HG02852 (cell line): ENCODE measurements around the gene TBC1D16.

Source experiments
- ATAC-seq: cut with Tn5 transposase; IDR thresholded peaks from one replicate; pipeline ENCODE4 v1.9.1; 2021; ENCODE audit warnings: mild to moderate bottlenecking, moderate library complexity; ENCODE audit not compliant: unreplicated experiment

Gene TBC1D16

GRCh38 chr17:79941088-79942010, 94.3 kb downstream of the TBC1D16 start:
- ATAC-seq = no peak

GRCh38 chr17:79940459-79941087, 95.1 kb downstream of the TBC1D16 start:
- ATAC-seq = no peak

DNA sequence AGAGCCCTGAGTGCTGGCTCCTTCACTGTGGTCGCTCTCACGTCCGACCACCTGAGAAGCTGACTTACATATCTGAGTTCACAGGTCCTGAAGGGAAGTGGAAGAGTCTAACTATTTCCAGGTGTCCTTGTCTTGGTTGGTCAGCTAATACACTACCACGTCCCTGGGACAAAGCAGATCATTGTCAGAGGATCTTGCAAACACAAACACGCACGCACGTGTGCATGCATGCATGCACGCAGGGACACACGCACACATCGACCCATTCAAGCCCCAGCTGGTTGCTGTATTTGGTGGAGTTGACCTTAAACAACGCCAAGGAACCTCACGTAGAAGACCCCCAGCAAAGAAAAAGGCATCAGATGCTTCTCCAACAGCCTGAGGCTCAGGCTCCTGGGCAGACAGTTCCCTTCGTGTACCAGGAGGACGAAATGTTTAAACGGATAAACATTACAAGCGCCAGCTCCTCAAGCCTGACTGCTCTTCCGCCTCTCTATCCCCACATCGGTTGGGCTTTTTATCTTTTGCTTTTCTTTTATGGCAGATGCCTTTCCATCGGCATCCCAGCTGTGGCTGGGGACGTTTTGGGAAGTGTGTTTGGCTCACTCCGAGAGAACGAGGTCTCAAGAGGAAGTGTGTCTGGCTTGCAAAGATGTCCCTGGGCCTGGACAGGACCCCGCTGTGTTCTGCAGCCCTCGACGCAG, 95.8 kb downstream of the TBC1D16 start:
- ATAC-seq = no peak

GRCh38 chr17:79939094-79939435, 96.6 kb downstream of the TBC1D16 start:
- no peak for ATAC-seq

- ATAC-seq = no peak
Observed at GRCh38 chr17:79938336-79939093, 97.2 kb downstream of the TBC1D16 start.

DNA sequence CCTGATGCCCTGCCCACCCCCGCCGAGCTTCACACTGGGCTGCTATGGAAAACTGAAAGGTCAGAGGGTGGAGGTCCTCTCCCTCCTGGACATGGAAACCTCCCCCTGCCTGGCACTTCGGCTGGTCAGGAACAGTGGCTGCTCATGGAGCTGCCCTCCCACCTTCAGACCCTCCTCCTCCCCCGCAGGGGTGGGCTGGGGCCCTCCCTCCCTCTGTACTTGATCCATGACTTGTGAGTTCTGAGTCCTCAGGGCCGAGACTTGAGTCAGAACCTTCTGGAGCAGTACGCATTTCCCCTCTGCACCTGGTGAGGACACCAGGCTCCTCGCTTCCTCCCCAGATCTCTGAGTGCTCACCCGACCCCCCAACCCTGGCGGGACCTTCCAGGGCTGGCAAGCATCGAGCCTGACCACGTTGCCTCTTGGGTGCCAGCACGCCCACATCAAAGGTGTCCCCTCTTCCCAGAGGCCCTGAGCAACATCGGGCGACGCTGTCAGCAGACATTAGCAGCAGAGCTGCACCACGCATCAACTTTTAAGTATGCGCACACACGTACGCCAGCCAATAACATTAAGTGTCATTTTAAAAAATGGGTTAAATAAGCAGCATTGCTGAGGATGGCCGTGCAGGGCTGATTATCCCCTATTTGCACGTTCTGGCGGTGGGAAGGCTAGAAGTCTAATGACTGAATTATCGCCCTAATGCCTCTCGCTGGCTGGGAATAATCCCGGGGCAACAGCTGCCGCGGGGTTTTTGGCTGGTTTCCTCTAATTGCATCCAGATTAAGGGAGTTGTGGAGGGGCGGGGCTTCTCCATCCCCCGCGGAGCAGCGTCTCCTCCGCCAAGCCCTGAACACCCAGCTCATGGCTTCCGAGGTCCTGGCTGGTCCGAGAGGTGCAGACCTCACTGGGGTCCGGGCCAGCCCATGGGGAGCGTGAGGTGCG, 98.0 kb downstream of the TBC1D16 start:
- no peak for ATAC-seq

- ATAC-seq = no peak
Observed at GRCh38 chr17:79936641-79937381, 98.9 kb downstream of the TBC1D16 start.

DNA sequence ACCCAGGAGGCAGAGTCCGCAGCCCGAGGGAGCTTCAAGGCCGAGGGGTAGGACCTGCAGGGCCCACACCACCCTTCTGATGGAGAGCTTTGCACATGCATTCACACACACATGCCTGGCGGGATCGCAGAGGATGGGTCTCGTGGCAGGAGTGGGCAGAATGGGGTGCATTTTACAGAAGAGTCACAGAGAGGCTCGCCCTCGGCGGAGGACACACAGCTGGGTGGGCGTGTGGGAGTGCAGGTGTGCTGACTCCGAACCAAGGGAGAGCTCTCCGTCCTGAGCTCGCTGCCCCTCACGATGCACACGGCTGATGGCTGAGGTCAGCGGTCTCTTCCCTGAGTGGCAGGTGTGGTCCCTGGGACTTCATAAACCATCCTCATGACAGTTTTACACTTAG, 99.6 kb downstream of the TBC1D16 start:
- no peak for ATAC-seq

DNA sequence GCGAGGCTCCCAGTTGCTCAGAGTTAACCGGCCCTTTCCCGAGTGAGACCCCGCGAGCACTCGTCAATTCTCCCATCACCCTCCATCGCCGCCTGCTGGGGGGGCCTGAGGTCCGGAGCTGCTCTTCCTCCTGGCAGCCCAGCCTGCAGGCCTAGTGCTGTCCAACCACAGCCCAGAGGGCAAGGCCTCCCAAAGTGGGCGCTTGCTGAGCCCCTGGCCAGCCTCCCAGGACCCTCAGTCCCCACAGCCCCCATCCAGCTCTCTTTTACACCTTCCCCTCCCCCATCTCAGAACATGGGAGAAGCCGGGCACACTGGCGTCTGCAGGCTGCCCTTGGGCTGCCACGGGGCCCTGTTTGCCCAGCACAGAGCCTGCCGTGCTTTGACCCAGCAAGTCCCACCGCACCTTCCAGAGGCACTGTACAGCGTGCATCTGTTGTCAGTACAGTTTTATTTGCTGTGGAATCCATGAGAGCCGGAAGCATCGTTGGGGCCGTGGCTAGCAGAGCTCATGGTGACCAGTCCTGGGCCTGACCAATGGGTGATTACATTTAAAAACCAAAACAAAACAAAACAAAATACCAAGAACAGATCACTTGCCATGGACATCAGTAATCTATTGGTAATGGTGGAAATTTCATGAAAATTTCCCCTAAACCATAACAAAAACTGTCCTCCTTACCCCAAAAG, 100.3 kb downstream of the TBC1D16 start:
- no peak for ATAC-seq

- no peak for ATAC-seq
Observed at GRCh38 chr17:79934653-79934970, 101.1 kb downstream of the TBC1D16 start.

DNA sequence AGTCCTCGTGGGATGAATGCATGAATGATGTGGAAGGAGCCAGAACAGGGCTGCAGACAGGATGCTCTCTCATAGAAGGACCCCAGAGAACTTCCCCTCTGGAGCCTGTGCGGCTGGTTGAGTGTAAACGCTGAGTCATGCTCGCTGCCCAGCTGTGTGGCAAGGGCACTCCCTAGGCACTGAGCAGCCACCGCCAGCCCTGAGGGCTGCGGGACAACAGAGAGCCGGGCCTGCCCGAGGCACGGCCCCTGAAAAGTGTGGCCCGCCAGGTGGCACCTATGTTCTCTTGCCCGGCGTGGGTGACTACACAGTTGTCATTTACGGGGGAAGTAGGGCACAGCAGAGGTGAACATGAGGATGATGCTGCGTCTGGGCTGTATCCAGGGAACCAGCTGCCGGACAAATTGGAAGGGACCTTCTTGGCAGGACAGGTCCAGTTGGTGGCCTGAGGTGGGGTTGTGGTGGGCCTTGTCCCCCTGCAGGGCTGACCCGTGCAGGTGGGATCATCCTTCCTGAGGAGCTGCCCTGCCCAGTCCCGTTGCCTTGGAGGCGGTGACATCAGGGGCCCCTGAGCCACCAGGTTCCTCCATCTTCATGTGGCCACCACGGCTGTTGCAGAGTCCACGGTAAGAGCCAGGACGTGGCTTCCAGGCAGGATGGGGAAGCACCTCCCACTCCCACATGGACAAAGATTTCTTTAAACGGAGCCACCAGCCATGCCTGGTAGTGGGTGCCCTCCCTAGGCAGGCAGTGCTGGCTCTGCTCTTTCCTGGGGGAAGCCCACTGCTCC, 101.6 kb downstream of the TBC1D16 start:
- ATAC-seq = no peak

GRCh38 chr17:79932451-79933306, 103.0 kb downstream of the TBC1D16 start:
- ATAC-seq = no peak

- ATAC-seq = no peak
Observed at GRCh38 chr17:79931817-79932309, 103.8 kb downstream of the TBC1D16 start.

DNA sequence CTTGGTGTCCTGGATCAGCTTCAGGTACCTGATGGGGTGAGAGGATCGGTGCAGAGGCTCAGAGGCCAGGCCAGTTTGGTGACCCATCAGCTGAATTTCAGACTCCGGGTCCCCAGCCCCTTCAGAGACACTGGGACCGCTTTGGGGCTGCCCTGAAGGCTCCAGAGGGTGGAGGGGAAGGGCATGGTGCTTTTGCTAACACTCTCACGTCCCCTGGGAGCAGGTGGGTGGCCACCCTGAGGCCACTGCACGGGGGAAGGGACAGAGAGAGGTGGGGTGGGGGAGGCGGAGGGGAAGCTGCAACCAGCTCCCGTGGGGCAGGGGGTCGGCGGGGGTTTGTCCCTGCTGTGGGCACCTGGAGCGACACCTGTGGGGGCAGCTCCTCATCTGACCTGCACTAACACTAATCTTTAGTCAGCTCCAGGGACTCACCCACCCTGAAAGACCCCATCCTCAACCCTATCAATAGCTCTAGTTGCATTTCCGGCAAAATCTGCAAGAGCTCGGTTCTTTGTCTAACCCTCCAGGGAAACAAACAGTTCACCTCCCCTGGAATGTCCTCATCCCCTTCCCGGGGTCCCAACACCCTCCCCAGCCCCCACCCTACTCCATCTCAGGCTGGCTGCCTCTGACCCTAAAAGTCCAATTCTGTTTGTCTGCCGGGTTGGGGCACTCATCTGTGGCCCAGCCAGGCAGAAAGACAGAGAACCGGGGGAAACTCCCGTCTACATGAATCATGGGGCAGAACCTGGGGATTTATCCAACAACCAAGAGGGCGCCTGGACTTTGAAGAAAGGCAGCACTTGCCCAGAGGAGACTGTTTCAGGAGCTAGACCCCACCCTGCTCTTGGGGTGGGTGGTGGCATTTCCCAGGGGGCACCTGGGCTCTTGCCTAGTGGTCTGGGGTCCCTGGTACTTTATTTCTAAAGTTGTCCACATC, 104.5 kb downstream of the TBC1D16 start:
- ATAC-seq = no peak

DNA sequence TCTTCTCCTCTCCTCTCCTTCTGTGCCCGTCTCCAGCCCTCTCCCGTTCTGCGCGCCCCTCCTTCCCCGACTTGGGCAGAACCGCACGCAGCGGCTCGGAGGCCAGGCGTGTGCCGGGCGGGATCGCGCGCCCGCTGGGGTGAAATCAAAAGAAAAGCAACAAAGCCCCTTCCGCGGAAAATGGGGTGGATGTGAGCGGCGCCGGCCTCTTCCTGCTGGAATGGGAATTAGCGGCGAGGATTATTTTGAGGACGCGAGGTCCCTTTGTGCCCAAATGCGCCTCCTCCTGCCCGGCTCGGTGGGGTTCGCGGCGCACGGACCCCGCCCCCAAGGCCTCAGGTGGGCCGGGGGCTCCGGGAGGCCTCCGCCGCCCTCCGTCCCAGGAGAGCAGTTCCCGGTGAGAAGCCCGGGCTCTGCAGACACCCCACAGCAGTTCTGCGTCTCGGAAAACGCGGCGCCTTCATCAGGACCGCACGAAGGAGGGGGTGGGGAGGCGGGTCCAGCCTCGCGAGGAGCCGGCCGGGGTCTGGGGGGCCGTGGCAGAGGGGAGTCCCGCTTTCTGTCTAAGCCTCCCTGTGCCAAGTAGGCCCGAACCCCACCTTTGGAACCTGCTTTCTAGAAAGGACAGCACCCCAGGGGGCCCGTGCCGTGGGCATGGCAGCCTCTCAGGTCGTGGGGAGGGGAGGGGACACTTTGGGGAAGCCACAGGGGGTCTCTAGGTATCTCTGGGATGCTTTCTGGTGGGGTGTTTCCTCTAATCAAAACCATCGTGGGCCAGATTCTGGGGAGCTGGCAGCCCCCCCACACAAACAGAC, 105.4 kb downstream of the TBC1D16 start:
- no peak for ATAC-seq
